Fibroblast of villous mesenchyme (primary cell): Measurements from ENCODE around the gene ADGRG2. TPM values are rescaled to one million over a fixed set of nuclear protein-coding genes. Genes with fewer than 3 reads are reported as not detected.

Source experiments
- DNase-seq: peaks from one replicate; pipeline ENCODE4 v3.0.0-alpha.2; 2010; ENCODE audit warnings: low read depth
- H3K4me3 ChIP-seq: 2 replicates; pipeline ENCODE4 v1.5.1; 2011; ENCODE audit warnings: low read depth, mild to moderate bottlenecking, low read length
- CTCF ChIP-seq: IDR thresholded peaks from 2 replicates; pipeline ENCODE4 v1.5.1; 2012; ENCODE audit warnings: low read depth, mild to moderate bottlenecking, low read length; ENCODE audit not compliant: insufficient read depth
- total RNA-seq: library from RNA; depleted of rRNA; stranded (reverse); fragments of >200 nt; gene quantifications from 2 replicates; pipeline ENCODE4 v1.2.3, GENCODE V29; 2012

Gene ADGRG2
- total RNA-seq, 1 donor: not detected

- TF ChIP-seq CTCF: no peak
- no peak for DNase-seq
- no peak overlapping the region for H3K4me3 ChIP-seq
These were observed 171.2 kb downstream of the ADGRG2 start for GRCh38 chrX:18951032-18951431.

GRCh38 chrX:18949944-18950301, 172.3 kb downstream of the ADGRG2 start:
- DNase-seq: no peak
- H3K4me3 ChIP-seq: no peak overlapping the region
- TF ChIP-seq CTCF: no peak

- no peak for TF ChIP-seq CTCF
- no peak for DNase-seq
- H3K4me3 ChIP-seq: no peak overlapping the region
These were observed 172.9 kb downstream of the ADGRG2 start for GRCh38 chrX:18949291-18949943.

- no peak overlapping the region for H3K4me3 ChIP-seq
- no peak for DNase-seq
- TF ChIP-seq CTCF: no peak
These were observed 175.7 kb downstream of the ADGRG2 start for GRCh38 chrX:18946611-18947010.

GRCh38 chrX:18946157-18946556, 176.1 kb downstream of the ADGRG2 start:
- no peak for DNase-seq
- H3K4me3 ChIP-seq: no peak overlapping the region
- TF ChIP-seq CTCF: no peak

GRCh38 chrX:18945483-18945882, 176.8 kb downstream of the ADGRG2 start:
- no peak overlapping the region for H3K4me3 ChIP-seq
- TF ChIP-seq CTCF: no peak
- no peak for DNase-seq

GRCh38 chrX:18944482-18944881, 177.8 kb downstream of the ADGRG2 start:
- peak; percentile 20 for DNase-seq
- no peak overlapping the region for H3K4me3 ChIP-seq
- no peak for TF ChIP-seq CTCF
